Measurements from ENCODE around the gene NEK11. TPM values are rescaled to one million over a fixed set of nuclear protein-coding genes. Genes with fewer than 3 reads are reported as not detected.

The NEK11 gene
- total and polyA plus RNA-seq, 2 donors (not counting 3 experiments of a cell fraction or from before 2014, with no cell fraction given), result 1.7 to 4.3 TPM

DNA sequence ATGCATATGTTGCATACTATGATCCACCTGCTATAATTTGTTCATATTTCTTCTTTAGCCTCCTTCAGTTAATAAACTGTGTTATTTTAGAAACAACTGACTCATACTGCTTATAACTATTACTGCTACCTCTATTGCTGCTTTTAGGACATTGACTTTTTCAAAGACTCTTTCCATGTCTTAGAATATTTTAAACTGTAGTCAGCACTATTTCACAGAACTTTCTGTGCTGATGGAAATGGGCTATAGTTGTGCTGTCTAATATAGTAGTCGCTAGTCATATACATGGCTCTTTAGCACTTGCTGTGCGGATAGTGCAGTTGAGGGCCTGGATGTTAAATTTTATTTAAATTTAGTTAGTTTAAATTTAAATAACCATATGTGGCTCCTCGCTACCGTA is 55.6 kb downstream of the NEK11 start:
- no peak for DNase-seq (ENCODE audit: low read depth, low spot score)
- no peak overlapping the region for H3K4me2 ChIP-seq (ENCODE audit: insufficient read depth, low read length)
- no peak overlapping the region for H2AFZ ChIP-seq (ENCODE audit: low read depth, low read length)
- FAIRE-seq, result no peak
- no peak overlapping the region for H3K9ac ChIP-seq (replicated peaks; ENCODE audit: extremely low read depth, insufficient read depth, low read length)
- POLR2A ChIA-PET, result no interaction called here
- no peaks in the 10 kb centered on the region for H3K36me3 ChIP-seq (ENCODE audit: control insufficient read depth in 2 of 2, extremely low read depth in 1 of 2, insufficient read depth in 2 of 2, low read length in 2 of 2)
- H3K9me3 ChIP-seq (replicated peaks; ENCODE audit: control insufficient read depth, insufficient read depth, low read length), result no peaks in the 10 kb centered on the region
- H3K79me2 ChIP-seq (ENCODE audit: control insufficient read depth, insufficient read depth, low read length), result no peaks in the 10 kb centered on the region
- H4K20me1 ChIP-seq (replicated peaks; ENCODE audit: control insufficient read depth, extremely low read depth, insufficient read depth, low read length), result no peaks in the 10 kb centered on the region
- H3K27me3 ChIP-seq (ENCODE audit: control insufficient read depth in 2 of 2, insufficient read depth in 2 of 2, low read length in 2 of 2), result no peaks in the 10 kb centered on the region
- TF ChIP-seq FOS (IDR thresholded peaks at IDR 0.05; ENCODE audit: borderline replicate concordance, insufficient read depth, low read length), result no peak
- TF ChIP-seq JUN (IDR thresholded peaks at IDR 0.05; ENCODE audit: borderline replicate concordance, insufficient read depth, insufficient read length, low read depth), result no peak
- TF ChIP-seq, protein P1, sequence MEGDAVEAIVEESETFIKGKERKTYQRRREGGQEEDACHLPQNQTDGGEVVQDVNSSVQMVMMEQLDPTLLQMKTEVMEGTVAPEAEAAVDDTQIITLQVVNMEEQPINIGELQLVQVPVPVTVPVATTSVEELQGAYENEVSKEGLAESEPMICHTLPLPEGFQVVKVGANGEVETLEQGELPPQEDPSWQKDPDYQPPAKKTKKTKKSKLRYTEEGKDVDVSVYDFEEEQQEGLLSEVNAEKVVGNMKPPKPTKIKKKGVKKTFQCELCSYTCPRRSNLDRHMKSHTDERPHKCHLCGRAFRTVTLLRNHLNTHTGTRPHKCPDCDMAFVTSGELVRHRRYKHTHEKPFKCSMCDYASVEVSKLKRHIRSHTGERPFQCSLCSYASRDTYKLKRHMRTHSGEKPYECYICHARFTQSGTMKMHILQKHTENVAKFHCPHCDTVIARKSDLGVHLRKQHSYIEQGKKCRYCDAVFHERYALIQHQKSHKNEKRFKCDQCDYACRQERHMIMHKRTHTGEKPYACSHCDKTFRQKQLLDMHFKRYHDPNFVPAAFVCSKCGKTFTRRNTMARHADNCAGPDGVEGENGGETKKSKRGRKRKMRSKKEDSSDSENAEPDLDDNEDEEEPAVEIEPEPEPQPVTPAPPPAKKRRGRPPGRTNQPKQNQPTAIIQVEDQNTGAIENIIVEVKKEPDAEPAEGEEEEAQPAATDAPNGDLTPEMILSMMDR (IDR thresholded peaks at IDR 0.05; ENCODE audit: extremely low read depth in 1 of 2, insufficient read depth in 1 of 2, low read depth in 1 of 2, low read length in 2 of 2), result no peak
- no peak for TF ChIP-seq POLR2AphosphoS5 (IDR thresholded peaks at IDR 0.05; ENCODE audit: insufficient read depth, low read depth, low read length)
- no peak for TF ChIP-seq GATA2 (IDR thresholded peaks at IDR 0.05; ENCODE audit: insufficient read depth, insufficient read length, low read depth, low read length)
- TF ChIP-seq POLR2A (IDR thresholded peaks at IDR 0.05; ENCODE audit: low read depth, low read length), result no peak
- no peak for TF ChIP-seq EZH2 (IDR thresholded peaks at IDR 0.05; ENCODE audit: borderline replicate concordance, low read depth, low read length, severe bottlenecking)
- no peak for TF ChIP-seq MYC (IDR thresholded peaks at IDR 0.05; ENCODE audit: low read depth, low read length)
- TF ChIP-seq, protein P2, sequence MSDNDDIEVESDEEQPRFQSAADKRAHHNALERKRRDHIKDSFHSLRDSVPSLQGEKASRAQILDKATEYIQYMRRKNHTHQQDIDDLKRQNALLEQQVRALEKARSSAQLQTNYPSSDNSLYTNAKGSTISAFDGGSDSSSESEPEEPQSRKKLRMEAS (IDR thresholded peaks at IDR 0.05; ENCODE audit: insufficient read depth, insufficient read length), result no peak
- no peaks in the 10 kb centered on the region for H3K4me1 ChIP-seq (ENCODE audit: control insufficient read depth, extremely low read depth, insufficient read depth, low read length)
- BruUV-seq (replicated peaks), result no TSS peak
- intact Hi-C loops (cut with micrococcal nuclease), result no loop called here
- dilution Hi-C loops (cut with MboI; ENCODE audit: extremely low pct_ligation_motif_present, low sequenced_read_pairs), result no loop called here
- no peaks in the 10 kb centered on the region for H3K9me1 ChIP-seq (replicated peaks; ENCODE audit: control insufficient read depth, extremely low read depth, insufficient read depth, low read length)
- CTCF ChIA-PET, result no interaction called here
- H3K4me3 ChIP-seq (replicated peaks in 1 of 3; ENCODE audit: insufficient read depth in 1 of 3, low read depth in 1 of 3, low read length in 3 of 3), result no peak overlapping the region
- no peak overlapping the region for H3K27ac ChIP-seq (ENCODE audit: insufficient read depth, low read depth, low read length)
